ENCODE results near the gene RASAL1.

GRCh38 chr12:113155646-113156045 is 20.1 kb upstream of the RASAL1 start:
- no peak for TF ChIP-seq ZNF623 (tag by site-specific recombination; IDR thresholded peaks at IDR 0.05)
- no peak for TF ChIP-seq SP7 (tag by site-specific recombination; IDR thresholded peaks at IDR 0.05)
- TF ChIP-seq, protein P1, sequence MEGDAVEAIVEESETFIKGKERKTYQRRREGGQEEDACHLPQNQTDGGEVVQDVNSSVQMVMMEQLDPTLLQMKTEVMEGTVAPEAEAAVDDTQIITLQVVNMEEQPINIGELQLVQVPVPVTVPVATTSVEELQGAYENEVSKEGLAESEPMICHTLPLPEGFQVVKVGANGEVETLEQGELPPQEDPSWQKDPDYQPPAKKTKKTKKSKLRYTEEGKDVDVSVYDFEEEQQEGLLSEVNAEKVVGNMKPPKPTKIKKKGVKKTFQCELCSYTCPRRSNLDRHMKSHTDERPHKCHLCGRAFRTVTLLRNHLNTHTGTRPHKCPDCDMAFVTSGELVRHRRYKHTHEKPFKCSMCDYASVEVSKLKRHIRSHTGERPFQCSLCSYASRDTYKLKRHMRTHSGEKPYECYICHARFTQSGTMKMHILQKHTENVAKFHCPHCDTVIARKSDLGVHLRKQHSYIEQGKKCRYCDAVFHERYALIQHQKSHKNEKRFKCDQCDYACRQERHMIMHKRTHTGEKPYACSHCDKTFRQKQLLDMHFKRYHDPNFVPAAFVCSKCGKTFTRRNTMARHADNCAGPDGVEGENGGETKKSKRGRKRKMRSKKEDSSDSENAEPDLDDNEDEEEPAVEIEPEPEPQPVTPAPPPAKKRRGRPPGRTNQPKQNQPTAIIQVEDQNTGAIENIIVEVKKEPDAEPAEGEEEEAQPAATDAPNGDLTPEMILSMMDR (tag by site-specific recombination; IDR thresholded peaks at IDR 0.05), result no peak
- no peak for TF ChIP-seq PRDM10 (tag by site-specific recombination; IDR thresholded peaks at IDR 0.05)
- TF ChIP-seq PRDM1 (tag by site-specific recombination; IDR thresholded peaks at IDR 0.05), result no peak
- TF ChIP-seq ZNF558 (tag by site-specific recombination; IDR thresholded peaks at IDR 0.05), result no peak
- no peak for TF ChIP-seq ZNF639 (tag by site-specific recombination; IDR thresholded peaks at IDR 0.05)
- TF ChIP-seq ZNF121 (tag by site-specific recombination; IDR thresholded peaks at IDR 0.05), result no peak
- TF ChIP-seq, protein P2, sequence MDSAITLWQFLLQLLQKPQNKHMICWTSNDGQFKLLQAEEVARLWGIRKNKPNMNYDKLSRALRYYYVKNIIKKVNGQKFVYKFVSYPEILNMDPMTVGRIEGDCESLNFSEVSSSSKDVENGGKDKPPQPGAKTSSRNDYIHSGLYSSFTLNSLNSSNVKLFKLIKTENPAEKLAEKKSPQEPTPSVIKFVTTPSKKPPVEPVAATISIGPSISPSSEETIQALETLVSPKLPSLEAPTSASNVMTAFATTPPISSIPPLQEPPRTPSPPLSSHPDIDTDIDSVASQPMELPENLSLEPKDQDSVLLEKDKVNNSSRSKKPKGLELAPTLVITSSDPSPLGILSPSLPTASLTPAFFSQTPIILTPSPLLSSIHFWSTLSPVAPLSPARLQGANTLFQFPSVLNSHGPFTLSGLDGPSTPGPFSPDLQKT (IDR thresholded peaks at IDR 0.05; ENCODE audit: borderline replicate concordance, low read depth, low read length), result no peak
- TF ChIP-seq ZNF146 (tag by site-specific recombination; IDR thresholded peaks at IDR 0.05), result no peak
